ENCODE data around the gene ODC1.
"Not testable (repeated sequence)": the region's sequence is repeated elsewhere in the genome, so short reads cannot be mapped to it uniquely, and the experiment has no call there.

Gene ODC1

GRCh38 chr2:10478298-10478625, 30.1 kb upstream of the ODC1 start:
- no peak for DNase-seq (ENCODE audit: low spot score)

- no peak for DNase-seq (ENCODE audit: low spot score)
These were observed 29.5 kb upstream of the ODC1 start for GRCh38 chr2:10477443-10478297.

GRCh38 chr2:10476723-10477442, 28.8 kb upstream of the ODC1 start:
- DNase-seq (ENCODE audit: low spot score): no peak

GRCh38 chr2:10475811-10476660, 27.9 kb upstream of the ODC1 start:
- DNase-seq (ENCODE audit: low spot score): no peak

GRCh38 chr2:10475221-10475722, 27.1 kb upstream of the ODC1 start:
- no peak for DNase-seq (ENCODE audit: low spot score)

- DNase-seq (ENCODE audit: low spot score): no peak
These were observed 25.1 kb upstream of the ODC1 start for GRCh38 chr2:10473121-10473756.

GRCh38 chr2:10471955-10472354, 23.8 kb upstream of the ODC1 start:
- DNase-seq (ENCODE audit: low spot score): no peak

GRCh38 chr2:10471046-10471571, 23.0 kb upstream of the ODC1 start:
- no peak for DNase-seq (ENCODE audit: low spot score)

GRCh38 chr2:10469955-10470608, 22.0 kb upstream of the ODC1 start:
- DNase-seq (ENCODE audit: low spot score): no peak

- no peak for DNase-seq (ENCODE audit: low spot score)
These were observed 21.2 kb upstream of the ODC1 start for GRCh38 chr2:10469301-10469700.

GRCh38 chr2:10467401-10467800, 19.3 kb upstream of the ODC1 start:
- no peak for DNase-seq (ENCODE audit: low spot score)

GRCh38 chr2:10466801-10467200, 18.7 kb upstream of the ODC1 start:
- no peak for DNase-seq (ENCODE audit: low spot score)

- no peak for DNase-seq (ENCODE audit: low spot score)
These were observed 17.8 kb upstream of the ODC1 start for GRCh38 chr2:10465910-10466309.

GRCh38 chr2:10462178-10463083, 14.3 kb upstream of the ODC1 start:
- no peak for DNase-seq (ENCODE audit: low spot score)

- DNase-seq (ENCODE audit: low spot score): no peak
These were observed 12.3 kb upstream of the ODC1 start for GRCh38 chr2:10460366-10460796.

GRCh38 chr2:10457846-10458598, 9.9 kb upstream of the ODC1 start:
- DNase-seq (ENCODE audit: low spot score): peak; percentile 50

GRCh38 chr2:10457195-10457594, 9.1 kb upstream of the ODC1 start:
- DNase-seq (ENCODE audit: low spot score): not testable (repeated sequence)

GRCh38 chr2:10454505-10454904, 6.4 kb upstream of the ODC1 start:
- DNase-seq (ENCODE audit: low spot score): no peak

GRCh38 chr2:10453905-10454298, 5.8 kb upstream of the ODC1 start:
- DNase-seq (ENCODE audit: low spot score): no peak

Data from AG08396 (cell line).